GM12892 (cell line): ENCODE data around the gene DEF6.

Source experiments
- POLR2A ChIP-seq: IDR thresholded peaks from 2 replicates; pipeline ENCODE4 v1.6.1; 2011; ENCODE audit warnings: low read depth, low read length, control low read depth
- POLR2AphosphoS5 ChIP-seq: IDR thresholded peaks from 2 replicates; pipeline ENCODE4 v1.6.1; 2011; ENCODE audit warnings: low read depth, low read length, control low read depth

GRCh38 chr6:35358086-35358485 is 60.5 kb downstream of the DEF6 start:
- TF ChIP-seq POLR2A (no peak), POLR2AphosphoS5 (no peak)
